Natural killer cell treated with Interleukin-12 subunit alpha and Interleukin-12 subunit beta and Interleukin-15 and Interleukin-18, amount 100 ng/mL, for 72 hours (primary cell): ENCODE measurements around the gene HOXA7. TPM values are rescaled to one million over a fixed set of nuclear protein-coding genes. Genes with fewer than 3 reads are reported as not detected.

Experiments used
- ATAC-seq, 2 donors: fragments of 150-1000 bp; cut with Tn5 transposase in 1 of 2; sonication (Bioruptor Pico), chemical (Tn5 transposase) in 1 of 2; 2 replicates each; pipeline ENCODE4 v1.10.0; 2021
- DNase-seq: peaks from one replicate; pipeline ENCODE4 v3.0.0; 2022; ENCODE audit warnings: low spot score
- H3K27ac Mint-ChIP-seq, 2 donors: 1 replicate in 1 of 2; 2 replicates in 1 of 2; pipeline ENCODE4 v1.8.0; 2022; ENCODE audit warnings: mixed read lengths in 2 of 2, mild to moderate bottlenecking in 1 of 2, moderate library complexity in 1 of 2
- H3K27me3 Mint-ChIP-seq, 2 donors: 1 replicate in 1 of 2; 2 replicates in 1 of 2; pipeline ENCODE4 v1.8.0; 2022; ENCODE audit warnings: mixed read lengths in 2 of 2
- H3K36me3 Mint-ChIP-seq: one replicate; pipeline ENCODE4 v1.8.0; 2022; ENCODE audit warnings: mixed read lengths
- H3K4me1 Mint-ChIP-seq, 2 donors: 1 replicate in 1 of 2; 2 replicates in 1 of 2; pipeline ENCODE4 v1.8.0; 2022; ENCODE audit warnings: low read depth in 2 of 2, mixed read lengths in 2 of 2, mild to moderate bottlenecking in 1 of 2
- H3K4me3 Mint-ChIP-seq: one replicate; pipeline ENCODE4 v1.8.0; 2022; ENCODE audit warnings: mixed read lengths
- H3K9me3 Mint-ChIP-seq: 2 replicates; pipeline ENCODE4 v1.8.0; 2022; ENCODE audit warnings: mixed read lengths
- total RNA-seq, 2 donors: library from RNA; stranded (reverse); gene quantifications; one replicate each; pipeline ENCODE4 v1.2.3, GENCODE V29; 2022

Gene HOXA7
- total RNA-seq, 2 donors from 2014 or later: 0.20 TPM; not detected in 1

- peaks cover 12% of the 10 kb centered on the region for H3K36me3 Mint-ChIP-seq
- ATAC-seq: peak in 1 of 2 donors; percentile 20
- H3K4me1 Mint-ChIP-seq: peaks cover 21 to 32% of the 10 kb centered on the region in 2 donors
- H3K4me3 Mint-ChIP-seq: peak overlapping the region; percentile 63
- H3K27me3 Mint-ChIP-seq: peaks cover 32 to 40% of the 10 kb centered on the region in 2 donors
- DNase-seq: no peak
- no peaks in the 10 kb centered on the region for H3K9me3 Mint-ChIP-seq
- no peak overlapping the region for H3K27ac Mint-ChIP-seq
Measured at GRCh38 chr7:27172823-27173510, 16.5 kb upstream of the HOXA7 start.

GRCh38 chr7:27172315-27172774, 15.9 kb upstream of the HOXA7 start:
- Mint-ChIP-seq H3K9me3 (no peaks in the 10 kb centered on the region), H3K36me3 (peaks cover 12% of the 10 kb centered on the region), H3K27me3 (peaks cover 39 to 42% of the 10 kb centered on the region in 2 donors), H3K27ac (peak overlapping the region; percentile 59 to 67), H3K4me1 (peaks cover 21 to 33% of the 10 kb centered on the region in 2 donors), H3K4me3 (peak overlapping the region; percentile 84)
- DNase-seq: no peak
- no peak for ATAC-seq

- Mint-ChIP-seq H3K36me3 (peaks cover 12% of the 10 kb centered on the region), H3K27me3 (peaks cover 42 to 48% of the 10 kb centered on the region in 2 donors), H3K4me3 (peak overlapping the region; percentile 84), H3K27ac (peak overlapping the region; percentile 59 to 67), H3K9me3 (no peaks in the 10 kb centered on the region), H3K4me1 (peaks cover 24 to 38% of the 10 kb centered on the region in 2 donors)
- ATAC-seq (no peak), DNase-seq (no peak)
Measured at GRCh38 chr7:27171637-27172314, 15.3 kb upstream of the HOXA7 start.

- no peaks in the 10 kb centered on the region for H3K9me3 Mint-ChIP-seq
- DNase-seq: no peak
- peaks cover 24 to 38% of the 10 kb centered on the region in 2 donors for H3K4me1 Mint-ChIP-seq
- peaks cover 42 to 49% of the 10 kb centered on the region in 2 donors for H3K27me3 Mint-ChIP-seq
- peak overlapping the region in 1 of 2 donors; percentile 67 for H3K27ac Mint-ChIP-seq
- ATAC-seq: no peak
- H3K36me3 Mint-ChIP-seq: peaks cover 12% of the 10 kb centered on the region
- H3K4me3 Mint-ChIP-seq: peak overlapping the region; percentile 84
Measured at GRCh38 chr7:27171325-27171636, 14.8 kb upstream of the HOXA7 start.

- no peak for DNase-seq
- H3K4me1 Mint-ChIP-seq: peaks cover 27 to 40% of the 10 kb centered on the region in 2 donors
- H3K27me3 Mint-ChIP-seq: peaks cover 41 to 53% of the 10 kb centered on the region in 2 donors
- H3K36me3 Mint-ChIP-seq: peaks cover 12% of the 10 kb centered on the region
- H3K4me3 Mint-ChIP-seq: peak overlapping the region; percentile 84
- no peak for ATAC-seq
- no peaks in the 10 kb centered on the region for H3K9me3 Mint-ChIP-seq
- H3K27ac Mint-ChIP-seq: peak overlapping the region in 1 of 2 donors; percentile 67
Measured at GRCh38 chr7:27170426-27171324, 14.2 kb upstream of the HOXA7 start.

GRCh38 chr7:27169658-27170425, 13.4 kb upstream of the HOXA7 start:
- Mint-ChIP-seq H3K9me3 (no peaks in the 10 kb centered on the region), H3K27ac (no peak overlapping the region), H3K27me3 (peaks cover 42 to 55% of the 10 kb centered on the region in 2 donors), H3K4me1 (peaks cover 28 to 42% of the 10 kb centered on the region in 2 donors), H3K4me3 (peak overlapping the region; percentile 90), H3K36me3 (peaks cover 12% of the 10 kb centered on the region)
- DNase-seq (peak; percentile 44), ATAC-seq (no peak)

- H3K27me3 Mint-ChIP-seq: peaks cover 53 to 64% of the 10 kb centered on the region in 2 donors
- no peak for DNase-seq
- ATAC-seq: peak in 1 of 2 donors; percentile 35
- peaks cover 38 to 51% of the 10 kb centered on the region in 2 donors for H3K4me1 Mint-ChIP-seq
- peak overlapping the region; percentile 90 for H3K4me3 Mint-ChIP-seq
- no peaks in the 10 kb centered on the region for H3K9me3 Mint-ChIP-seq
- H3K36me3 Mint-ChIP-seq: peaks cover 12% of the 10 kb centered on the region
- H3K27ac Mint-ChIP-seq: peak overlapping the region; percentile 16 to 74
Measured at GRCh38 chr7:27168265-27168947, 11.9 kb upstream of the HOXA7 start.

GRCh38 chr7:27167916-27168264, 11.4 kb upstream of the HOXA7 start:
- H3K9me3 Mint-ChIP-seq: no peaks in the 10 kb centered on the region
- ATAC-seq: no peak
- H3K36me3 Mint-ChIP-seq: peaks cover 12% of the 10 kb centered on the region
- no peak for DNase-seq
- H3K4me1 Mint-ChIP-seq: peaks cover 38 to 52% of the 10 kb centered on the region in 2 donors
- H3K27ac Mint-ChIP-seq: peak overlapping the region in 1 of 2 donors; percentile 74
- H3K4me3 Mint-ChIP-seq: peak overlapping the region; percentile 90
- peaks cover 55 to 69% of the 10 kb centered on the region in 2 donors for H3K27me3 Mint-ChIP-seq

GRCh38 chr7:27166531-27167505, 10.3 kb upstream of the HOXA7 start:
- DNase-seq (no peak), ATAC-seq (no peak)
- Mint-ChIP-seq H3K27me3 (peaks cover 56 to 64% of the 10 kb centered on the region in 2 donors), H3K4me1 (peaks cover 31 to 44% of the 10 kb centered on the region in 2 donors), H3K36me3 (peaks cover 8% of the 10 kb centered on the region), H3K27ac (peak overlapping the region in 1 of 2 donors; percentile 74), H3K4me3 (peak overlapping the region; percentile 77), H3K9me3 (no peaks in the 10 kb centered on the region)

- DNase-seq: peak; percentile 53
- no peaks in the 10 kb centered on the region for H3K9me3 Mint-ChIP-seq
- ATAC-seq: no peak
- H3K4me1 Mint-ChIP-seq: peaks cover 28 to 36% of the 10 kb centered on the region in 2 donors
- peaks cover 52 to 56% of the 10 kb centered on the region in 2 donors for H3K27me3 Mint-ChIP-seq
- peak overlapping the region; percentile 75 for H3K4me3 Mint-ChIP-seq
- peak overlapping the region in 1 of 2 donors; percentile 47 for H3K27ac Mint-ChIP-seq
- peaks cover 6% of the 10 kb centered on the region for H3K36me3 Mint-ChIP-seq
Measured at GRCh38 chr7:27165996-27166530, 9.6 kb upstream of the HOXA7 start.

GRCh38 chr7:27165089-27165995, 8.9 kb upstream of the HOXA7 start, which contains the start of gene HOXA9:
Gene HOXA9 (minus strand): TSS chr7:27165537. CDS start chr7:27165457, 80 bp downstream.
- Mint-ChIP-seq H3K27ac (peak within 1 kb of the TSS in 1 of 2 donors; percentile 47), H3K4me3 (peak within 1 kb of the TSS; percentile 75), H3K27me3 (peaks cover 48 to 49% of the 10 kb centered on the region in 2 donors), H3K36me3 (peaks cover 6% of the 10 kb centered on the region), H3K4me1 (peaks cover 29% of the 10 kb centered on the region in 2 donors), H3K9me3 (no peaks in the 10 kb centered on the region)
- ATAC-seq (peak; percentile 53 to 58), DNase-seq (peak; percentile 62)
